Lung (tissue), 12 donors: ENCODE data around the gene UMPS. TPM values are rescaled to one million over a fixed set of nuclear protein-coding genes. Genes with fewer than 3 reads are reported as not detected.

ENCODE experiments used
- ATAC-seq: fragments of 200-7000 bp; cut with Tn5 transposase; one replicate; pipeline ENCODE4 v1.9.1; 2020; ENCODE audit warnings: moderate number of reproducible peaks; ENCODE audit not compliant: insufficient read depth, low FRiP score
- DNase-seq, 3 donors: peaks; one replicate each; pipeline ENCODE4 v3.0.0-alpha.2; 2013 to 2017
- H3K27ac ChIP-seq, 2 donors: one replicate each; pipeline ENCODE4 v1.5.1; 2013; ENCODE audit warnings: mild to moderate bottlenecking in 2 of 2, moderate library complexity in 2 of 2, control low read depth in 1 of 2, inconsistent platforms in 1 of 2, low read depth in 1 of 2, low read length in 1 of 2
- H3K27me3 ChIP-seq, 3 donors: one replicate each; pipeline ENCODE4 v1.5.1; 2013; ENCODE audit warnings: low read length in 2 of 3; ENCODE audit not compliant: control insufficient read depth in 3 of 3, insufficient read depth in 3 of 3
- H3K36me3 ChIP-seq, 4 donors: one replicate each; pipeline ENCODE4 v1.5.1; 2013; ENCODE audit warnings: low read length in 4 of 4, mild to moderate bottlenecking in 1 of 4, moderate library complexity in 1 of 4; ENCODE audit not compliant: control insufficient read depth in 4 of 4, insufficient read depth in 4 of 4
- H3K4me1 ChIP-seq, 5 donors: one replicate each; pipeline ENCODE4 v1.5.1; 2013; ENCODE audit warnings: low read length in 5 of 5, mild to moderate bottlenecking in 2 of 5, moderate library complexity in 1 of 5; ENCODE audit not compliant: control insufficient read depth in 5 of 5, insufficient read depth in 5 of 5
- H3K4me3 ChIP-seq: one replicate; pipeline ENCODE4 v1.5.1; 2013; ENCODE audit warnings: mild to moderate bottlenecking, control low read depth, moderate library complexity
- H3K9ac ChIP-seq, 2 donors: one replicate each; pipeline ENCODE4 v1.5.1; 2013; ENCODE audit warnings: low read length in 2 of 2, control low read depth in 1 of 2; ENCODE audit not compliant: insufficient read depth in 1 of 2
- H3K9me3 ChIP-seq, 4 donors: one replicate each; pipeline ENCODE4 v1.5.1; 2013; ENCODE audit warnings: low read length in 3 of 4, mild to moderate bottlenecking in 1 of 4, moderate library complexity in 1 of 4; ENCODE audit not compliant: control insufficient read depth in 4 of 4, insufficient read depth in 3 of 4
- CTCF ChIP-seq: IDR thresholded peaks from 2 replicates; pipeline ENCODE4 v1.5.1; 2012; ENCODE audit warnings: mild to moderate bottlenecking; ENCODE audit errors: control extremely low read depth, extremely low read depth
- WGBS, 2 donors: extraction: QIAGEN DNeasy Blood & Tissue Kit; methylation state at CpG; one replicate each; pipeline ENCODE4 v1.1.7; 2013; 5-methylcytosine and 5-hydroxymethylcytosine counted together
- polyA plus RNA-seq, 2 donors: library from polyadenylated mRNA; stranded (reverse); fragments of 200-250 nt; gene quantifications; one replicate each; pipeline ENCODE4 v1.2.1, GENCODE V29; 2013
- total RNA-seq, 2 donors: library from RNA; depleted of rRNA in 1 of 2; stranded (reverse); fragments of >200 nt in 1 of 2; gene quantifications; one replicate each; pipeline ENCODE4 v1.2.1, GENCODE V29; 2014 to 2021
- donor health status: control.
- donor health status: control.
- donor health status: Bipolar disorder and iron deficiency.
- donor health status: healthy.
- donor health status: DM: yes; HTN: yes; CAD: no.

The UMPS gene
- total and polyA plus RNA-seq, 4 donors: 17.4 to 27.6 (median 20.4) TPM

GRCh38 chr3:124776856-124777255 lies 46.6 kb downstream of the UMPS start:
- Histone ChIP-seq H3K9ac (no peak overlapping the region), H3K36me3 (peaks cover 0 to 6% (median 2%) of the 10 kb centered on the region in 4 donors), H3K27ac (no peak overlapping the region), H3K27me3 (no peaks in the 10 kb centered on the region), H3K4me1 (peaks cover 24 to 60% (median 32%) of the 10 kb centered on the region in 5 donors), H3K4me3 (no peak overlapping the region), H3K9me3 (peaks cover 0 to 7% (median 0%) of the 10 kb centered on the region in 4 donors)
- ATAC-seq (no peak), DNase-seq (no peak)
- no peak for TF ChIP-seq CTCF
- WGBS, 2 donors: 96 to 97% methylated on average over 5 of the region's 5 CpGs

DNA sequence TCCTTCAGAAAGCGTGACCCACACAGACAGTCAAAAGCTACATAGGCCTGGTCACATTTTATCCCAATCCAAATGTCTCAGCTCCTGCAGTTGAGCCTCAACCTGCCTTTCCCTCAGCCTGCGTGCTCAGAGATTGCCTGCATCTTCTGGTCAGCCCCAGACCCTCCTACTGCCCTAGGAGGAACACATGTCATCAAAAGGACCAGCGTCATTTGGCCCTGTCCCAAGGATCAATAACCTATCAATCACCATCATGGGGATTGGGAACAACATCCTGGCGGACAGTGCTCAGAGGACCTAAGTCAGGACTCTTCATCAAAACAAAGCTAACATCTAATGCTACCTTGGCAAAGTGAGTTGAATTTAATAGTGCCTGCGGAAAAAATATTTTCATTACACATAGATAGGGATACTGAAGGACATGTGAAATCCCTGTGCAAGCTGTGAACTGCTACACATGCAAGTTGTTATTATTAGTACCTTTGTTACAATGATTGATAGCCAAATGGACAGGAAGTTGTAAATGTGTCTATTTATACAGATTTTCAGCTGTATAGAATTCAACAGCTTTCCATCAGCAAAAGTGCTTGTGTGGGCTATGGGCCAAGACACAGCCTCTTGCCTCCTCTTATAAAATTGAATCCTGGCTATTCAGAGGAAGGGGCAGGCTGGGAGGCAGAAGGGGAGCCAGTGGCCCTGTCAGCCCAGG lies 47.7 kb downstream of the UMPS start:
- Histone ChIP-seq H3K4me1 (peaks cover 16 to 49% (median 31%) of the 10 kb centered on the region in 5 donors), H3K27me3 (no peaks in the 10 kb centered on the region), H3K9ac (no peak overlapping the region), H3K27ac (no peak overlapping the region), H3K4me3 (no peak overlapping the region), H3K9me3 (peaks cover 0 to 7% (median 0%) of the 10 kb centered on the region in 4 donors), H3K36me3 (peaks cover 0 to 6% (median 2%) of the 10 kb centered on the region in 4 donors)
- ATAC-seq: no peak
- WGBS, 2 donors: 88 to 91% methylated on average over 5 of the region's 5 CpGs
- no peak for TF ChIP-seq CTCF
- no peak for DNase-seq

DNA sequence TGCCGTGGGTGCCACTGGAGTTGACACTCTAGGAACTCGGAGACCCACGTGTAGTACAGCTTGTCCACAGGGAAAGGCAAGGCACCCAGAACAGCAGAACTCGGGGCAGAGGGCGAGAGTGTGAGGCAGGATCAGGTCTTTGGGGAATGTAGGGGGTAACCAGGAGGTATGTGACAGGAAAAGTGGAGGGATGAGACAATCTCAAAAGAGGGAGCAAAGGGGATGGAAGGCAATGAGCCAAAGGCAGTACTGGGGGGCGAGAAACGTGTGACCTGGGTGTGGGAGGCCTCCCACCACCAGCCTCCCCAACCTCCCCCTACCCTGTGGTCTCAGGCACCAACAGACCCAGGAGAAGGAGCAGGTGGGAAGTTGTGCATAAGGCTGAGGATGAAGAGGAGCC lies 48.9 kb downstream of the UMPS start:
- H3K27ac ChIP-seq: no peak overlapping the region
- 91 to 94% methylated on average over 7 of the region's 7 CpGs for WGBS, 2 donors

More for the DNA sequence above, 48.9 kb downstream of the UMPS start:
- no peaks in the 10 kb centered on the region for H3K27me3 ChIP-seq
- H3K9me3 ChIP-seq: peaks cover 0 to 4% (median 0%) of the 10 kb centered on the region in 4 donors
- no peak overlapping the region for H3K4me3 ChIP-seq
- DNase-seq: no peak
- no peak for ATAC-seq
- no peak for TF ChIP-seq CTCF
- H3K4me1 ChIP-seq: peaks cover 16 to 55% (median 28%) of the 10 kb centered on the region in 5 donors
- H3K9ac ChIP-seq: no peak overlapping the region
- H3K36me3 ChIP-seq: peaks cover 0 to 4% (median 0%) of the 10 kb centered on the region in 4 donors
